Activated T-cell treated with anti-CD3 and anti-CD28 coated beads for 1 hour (primary cell): ENCODE data around the gene ACVR2A.

ENCODE experiments used
- DNase-seq: peaks from one replicate; pipeline ENCODE4 v3.0.0-alpha.2; 2020; ENCODE audit warnings: low read depth

The ACVR2A gene

DNA sequence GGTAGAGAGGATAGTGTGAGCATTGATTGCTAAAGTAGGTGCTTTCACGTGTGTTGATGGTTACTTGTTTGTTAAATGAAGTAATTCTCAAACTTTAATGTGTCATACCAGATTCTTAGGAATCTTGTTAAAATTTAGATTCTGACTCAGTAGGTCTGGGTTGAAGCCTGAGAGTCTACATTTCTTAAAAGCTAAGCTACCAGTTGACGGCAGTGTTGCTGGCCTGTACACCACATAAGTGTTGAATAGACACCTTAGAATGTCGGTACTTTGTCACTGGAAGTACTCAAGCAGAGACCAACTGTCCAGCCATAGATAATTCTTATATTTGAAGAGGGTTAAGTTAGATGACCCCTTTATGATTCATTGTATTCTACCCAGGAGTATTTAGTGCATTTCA is 79.8 kb downstream of the ACVR2A start:
- DNase-seq = no peak

DNA sequence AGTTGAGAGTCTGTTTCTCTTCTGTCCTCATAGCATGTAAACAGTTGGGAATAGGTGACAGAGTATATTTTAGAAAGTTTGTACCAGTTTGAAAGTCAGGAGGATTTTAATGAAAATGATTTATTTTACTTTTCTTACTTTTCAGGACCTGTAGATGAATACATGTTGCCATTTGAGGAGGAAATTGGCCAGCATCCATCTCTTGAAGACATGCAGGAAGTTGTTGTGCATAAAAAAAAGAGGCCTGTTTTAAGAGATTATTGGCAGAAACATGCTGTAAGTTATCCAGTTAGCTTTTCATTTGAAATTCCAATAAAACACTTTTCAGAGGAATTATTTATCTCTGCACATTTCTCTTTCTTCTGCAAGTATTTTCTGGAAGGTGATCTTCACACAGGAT is 81.1 kb downstream of the ACVR2A start:
- no peak for DNase-seq

- no peak for DNase-seq
These were observed 82.3 kb downstream of the ACVR2A start for GRCh38 chr2:147927053-147927588.

- no peak for DNase-seq
These were observed 89.1 kb downstream of the ACVR2A start for GRCh38 chr2:147933931-147934330.

GRCh38 chr2:147934881-147935620 is 90.2 kb downstream of the ACVR2A start:
- no peak for DNase-seq

DNA sequence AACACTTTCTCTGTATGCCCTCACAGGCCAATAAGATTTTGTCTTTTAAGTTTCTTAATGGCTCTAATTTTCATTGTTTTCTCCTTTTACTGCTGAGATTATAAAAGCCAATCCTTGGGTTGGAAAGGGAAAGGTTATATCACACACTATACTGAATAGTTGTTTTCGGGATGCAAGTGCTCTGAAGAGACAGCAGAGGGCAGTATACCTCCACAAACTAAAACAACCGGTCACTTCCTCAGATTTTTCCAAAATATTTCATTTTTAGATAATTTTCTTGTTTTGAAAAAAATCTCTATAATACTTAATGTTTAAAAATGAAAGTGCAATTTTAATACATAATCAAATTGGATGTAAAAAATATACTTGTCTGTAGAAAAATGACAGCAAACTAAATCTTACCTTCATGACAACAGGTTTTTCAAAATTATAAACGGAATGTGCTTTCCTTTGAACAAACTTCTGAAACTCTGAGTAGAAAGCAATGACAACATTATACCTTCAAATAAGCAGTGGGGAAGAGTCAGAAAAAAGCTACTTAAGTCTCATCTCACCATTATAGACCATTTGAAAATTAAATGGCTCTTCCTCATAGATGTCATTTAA is 93.0 kb downstream of the ACVR2A start:
- DNase-seq = no peak

DNA sequence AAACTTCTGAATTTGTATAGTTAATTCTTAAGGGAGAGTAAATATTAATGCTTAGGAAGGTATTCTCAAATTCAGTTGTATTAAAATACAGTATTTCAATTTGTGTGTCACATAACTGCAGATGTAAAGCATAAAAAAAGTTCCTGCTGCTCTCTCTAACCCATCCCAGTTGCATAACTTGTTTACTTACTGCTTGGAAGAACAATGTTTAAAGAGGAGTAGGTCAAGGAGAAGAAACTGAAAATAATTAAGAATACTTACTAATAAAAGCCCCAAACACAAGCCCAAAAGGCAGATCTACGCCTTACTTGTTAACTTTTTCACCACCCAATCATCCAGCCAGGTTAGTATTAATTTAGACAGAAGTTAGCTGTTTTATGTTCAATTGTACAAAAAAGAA is 94.5 kb downstream of the ACVR2A start:
- DNase-seq = no peak

DNA sequence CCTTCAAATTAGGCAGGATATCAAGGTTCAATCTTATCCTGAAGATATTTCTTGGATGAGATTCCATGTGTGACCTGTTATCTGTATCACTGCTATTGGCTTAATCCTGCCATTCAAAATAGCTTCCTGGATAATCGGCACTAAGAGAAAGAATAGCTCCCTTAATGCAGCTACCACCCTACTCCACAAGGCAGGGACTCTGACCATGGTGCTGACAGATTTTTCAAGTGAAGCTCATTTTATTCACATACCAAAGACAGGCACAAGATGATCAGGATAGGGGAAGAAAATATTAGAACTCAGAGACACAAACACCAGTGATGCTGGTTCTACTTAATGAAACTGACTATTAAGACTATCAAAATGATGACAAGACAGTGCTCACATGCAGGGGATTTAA is 100.8 kb downstream of the ACVR2A start:
- DNase-seq = no peak

GRCh38 chr2:147952118-147952517 is 107.3 kb downstream of the ACVR2A start:
- DNase-seq = no peak

- DNase-seq = no peak
These were observed 123.7 kb downstream of the ACVR2A start for GRCh38 chr2:147968571-147968970.

- DNase-seq = no peak
These were observed 131.3 kb downstream of the ACVR2A start for GRCh38 chr2:147976102-147976501.

DNA sequence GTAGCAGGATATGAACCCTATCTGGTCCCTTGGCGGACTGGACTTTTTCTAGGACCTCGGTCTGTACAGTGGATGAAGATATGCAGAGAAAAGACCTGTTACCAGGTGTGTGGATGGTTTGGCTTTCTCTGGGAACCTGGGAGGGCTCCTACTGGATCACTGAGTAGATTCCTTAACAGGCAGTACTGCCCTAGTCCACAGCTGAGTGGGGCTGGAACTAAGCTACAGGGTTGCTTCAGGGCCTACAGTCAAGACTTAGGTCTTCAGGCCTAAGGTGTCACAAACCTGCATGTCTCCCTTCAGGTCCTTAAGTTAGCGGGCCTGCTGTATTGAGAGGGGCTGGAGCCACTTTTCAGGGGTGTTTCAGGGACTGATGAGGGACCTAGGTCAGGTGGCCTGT is 132.8 kb downstream of the ACVR2A start:
- DNase-seq = no peak
